Hepatocyte (in vitro differentiated cells): ENCODE measurements around the gene PSMD5. TPM values are rescaled to one million over a fixed set of nuclear protein-coding genes. Genes with fewer than 3 reads are reported as not detected.
A peak's percentile ranks its signal among the peaks of the same experiment; 100 is the strongest.

Experiments used
- DNase-seq: peaks from one replicate; pipeline ENCODE4 v3.0.0-alpha.2; 2016; ENCODE audit warnings: low spot score
- H2AFZ ChIP-seq: fragments of 200-600 bp; sonication (generic); 2 replicates; pipeline ENCODE4 v1.6.0; 2016; ENCODE audit warnings: antibody characterized with exemption, mild to moderate bottlenecking
- H3K27ac ChIP-seq: fragments of 200-600 bp; sonication (generic); 2 replicates; pipeline ENCODE4 v1.5.1; 2016; ENCODE audit warnings: mild to moderate bottlenecking
- H3K27me3 ChIP-seq: fragments of 200-600 bp; sonication (generic); 2 replicates; pipeline ENCODE4 v1.6.1; 2016
- H3K36me3 ChIP-seq: fragments of 200-600 bp; sonication (generic); replicated peaks from 2 replicates; pipeline ENCODE4 v1.5.1; 2016; ENCODE audit warnings: low read depth; ENCODE audit not compliant: insufficient read depth
- H3K4me1 ChIP-seq: fragments of 200-600 bp; sonication (generic); 2 replicates; pipeline ENCODE4 v1.5.1; 2016; ENCODE audit warnings: mild to moderate bottlenecking, moderate library complexity; ENCODE audit not compliant: insufficient read depth
- H3K4me2 ChIP-seq: fragments of 200-600 bp; sonication (generic); 2 replicates; pipeline ENCODE4 v1.6.0; 2016
- H3K4me3 ChIP-seq: fragments of 200-600 bp; sonication (generic); 2 replicates; pipeline ENCODE4 v1.5.1; 2016; ENCODE audit warnings: mild to moderate bottlenecking
- H3K79me2 ChIP-seq: fragments of 200-600 bp; sonication (generic); 2 replicates; pipeline ENCODE4 v1.6.0; 2017; ENCODE audit warnings: mild to moderate bottlenecking
- H3K9me2 ChIP-seq: fragments of 200-600 bp; sonication (generic); replicated peaks from 2 replicates; pipeline ENCODE4 v1.6.0; 2017; ENCODE audit warnings: mild to moderate bottlenecking; ENCODE audit not compliant: insufficient read depth
- H3K9me3 ChIP-seq: fragments of 200-600 bp; sonication (generic); 2 replicates; pipeline ENCODE4 v1.5.1; 2016; ENCODE audit warnings: low read depth, mild to moderate bottlenecking
- H4K20me1 ChIP-seq: fragments of 200-600 bp; sonication (generic); 2 replicates; pipeline ENCODE4 v1.6.0; 2016; ENCODE audit warnings: mild to moderate bottlenecking; ENCODE audit not compliant: insufficient read depth, poor library complexity, severe bottlenecking
- CTCF ChIP-seq: fragments of 200-600 bp; sonication (generic); IDR thresholded peaks from 2 replicates; pipeline ENCODE4 v1.5.1; 2016; ENCODE audit warnings: antibody characterized with exemption, mild to moderate bottlenecking; ENCODE audit not compliant: poor library complexity
- EZH2 ChIP-seq: fragments of 200-600 bp; sonication (generic); IDR thresholded peaks from 2 replicates; pipeline ENCODE4 v1.6.1; 2016; ENCODE audit warnings: antibody characterized with exemption, mild to moderate bottlenecking, borderline replicate concordance
- EZH2phosphoT487 ChIP-seq: fragments of 200-600 bp; sonication (generic); IDR thresholded peaks from one replicate; pipeline ENCODE4 v1.6.1; 2018; ENCODE audit warnings: antibody characterized with exemption, mild to moderate bottlenecking, low read depth, moderate library complexity; ENCODE audit not compliant: unreplicated experiment, severe bottlenecking
- WGBS: methylation state at CpG from one replicate; pipeline ENCODE4 v1.1.6; 2016; ENCODE audit warnings: low lambda C conversion rate; ENCODE audit errors: missing lambda C conversion rate; 5-methylcytosine and 5-hydroxymethylcytosine counted together
- polyA plus RNA-seq: library from polyadenylated mRNA; unstranded; fragments of >200 nt; fragmentation: Nextera tagmentation; extraction: Ambion mirVana; gene quantifications from 2 replicates; pipeline ENCODE4 v1.2.1, GENCODE V29; 2016
- total RNA-seq: library from RNA; depleted of rRNA; stranded (reverse); fragments of >200 nt; gene quantifications from 2 replicates; pipeline ENCODE4 v1.2.3, GENCODE V29; 2014

Gene PSMD5
- total and polyA plus RNA-seq, 2 experiments from 2014 or later, result 10.4 to 14.7 TPM

- no peak overlapping the region for H3K4me2 ChIP-seq
- peak overlapping the region; percentile 64 for H3K27ac ChIP-seq
- TF ChIP-seq EZH2phosphoT487 (no peak), CTCF (no peak), EZH2 (no peak)
- no peak for DNase-seq
- H3K9me2 ChIP-seq, result no peaks in the 10 kb centered on the region
- WGBS, result 38% methylated on average over 5 of the region's 5 CpGs
- H3K4me1 ChIP-seq, result peaks cover 22% of the 10 kb centered on the region
- peak overlapping the region; percentile 5 for H2AFZ ChIP-seq
- no peaks in the 10 kb centered on the region for H4K20me1 ChIP-seq
- no peaks in the 10 kb centered on the region for H3K27me3 ChIP-seq
- H3K79me2 ChIP-seq, result no peaks in the 10 kb centered on the region
- H3K36me3 ChIP-seq, result no peaks in the 10 kb centered on the region
- no peaks in the 10 kb centered on the region for H3K9me3 ChIP-seq
- no peak overlapping the region for H3K4me3 ChIP-seq
Measured at GRCh38 chr9:120885958-120886357, 43.2 kb upstream of the PSMD5 start.

DNA sequence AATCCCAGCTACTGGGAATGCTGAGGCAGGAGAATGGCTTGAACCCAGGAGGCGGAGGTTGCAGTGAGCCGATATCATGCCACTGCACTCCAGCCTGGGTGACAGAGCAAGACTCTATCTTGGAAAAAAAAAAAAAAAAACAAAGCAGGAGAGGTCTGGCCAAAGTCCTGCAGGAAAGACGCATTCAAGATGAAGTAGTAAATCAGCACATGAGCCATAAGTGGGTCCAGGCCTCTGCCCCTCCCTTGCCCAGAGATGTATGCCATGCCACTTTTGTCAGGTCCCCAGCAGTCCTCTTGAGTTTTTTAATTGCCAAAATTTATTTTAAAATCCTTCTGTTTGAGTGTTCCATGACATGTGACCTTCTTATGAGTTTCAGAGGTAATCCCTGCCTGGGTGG, 42.7 kb upstream of the PSMD5 start:
- H3K27ac ChIP-seq, result peak overlapping the region; percentile 64
- no peaks in the 10 kb centered on the region for H3K9me3 ChIP-seq

GRCh38 chr9:120883608-120883996, 40.9 kb upstream of the PSMD5 start:
- WGBS, result 85% methylated on average over 2 of the region's 3 CpGs
- H3K79me2 ChIP-seq, result no peaks in the 10 kb centered on the region
- no peaks in the 10 kb centered on the region for H3K9me3 ChIP-seq
- no peak overlapping the region for H3K27ac ChIP-seq
- H3K4me2 ChIP-seq, result no peak overlapping the region
- peaks cover 19% of the 10 kb centered on the region for H3K4me1 ChIP-seq
- H3K4me3 ChIP-seq, result no peak overlapping the region
- no peaks in the 10 kb centered on the region for H3K9me2 ChIP-seq
- H3K36me3 ChIP-seq, result no peaks in the 10 kb centered on the region
- H3K27me3 ChIP-seq, result no peaks in the 10 kb centered on the region
- no peaks in the 10 kb centered on the region for H4K20me1 ChIP-seq
- no peak for DNase-seq
- no peak overlapping the region for H2AFZ ChIP-seq
- TF ChIP-seq EZH2 (no peak), CTCF (no peak), EZH2phosphoT487 (no peak)

More for the DNA sequence above, 42.7 kb upstream of the PSMD5 start:
- Histone ChIP-seq H4K20me1 (no peaks in the 10 kb centered on the region), H3K79me2 (no peaks in the 10 kb centered on the region), H3K9me2 (no peaks in the 10 kb centered on the region), H3K36me3 (no peaks in the 10 kb centered on the region), H2AFZ (peak overlapping the region; percentile 5), H3K4me2 (no peak overlapping the region), H3K27me3 (no peaks in the 10 kb centered on the region), H3K4me1 (peaks cover 17% of the 10 kb centered on the region), H3K4me3 (no peak overlapping the region)
- TF ChIP-seq EZH2, result no peak
- no peak for TF ChIP-seq EZH2phosphoT487
- no peak for TF ChIP-seq CTCF
- 50% methylated on average over 3 of the region's 3 CpGs for WGBS
- DNase-seq, result no peak
